GM12873 (cell line): ENCODE results near the gene SPRTN.

Experiments
- TF ChIP-seq, protein P1 (sequence below): IDR thresholded peaks from 2 replicates; pipeline ENCODE4 v1.5.1; 2012; ENCODE audit warnings: low read depth, mild to moderate bottlenecking, moderate library complexity, low read length, control low read depth; ENCODE audit not compliant: insufficient read depth; ENCODE audit errors: missing control alignments

SPRTN gene, protein sequence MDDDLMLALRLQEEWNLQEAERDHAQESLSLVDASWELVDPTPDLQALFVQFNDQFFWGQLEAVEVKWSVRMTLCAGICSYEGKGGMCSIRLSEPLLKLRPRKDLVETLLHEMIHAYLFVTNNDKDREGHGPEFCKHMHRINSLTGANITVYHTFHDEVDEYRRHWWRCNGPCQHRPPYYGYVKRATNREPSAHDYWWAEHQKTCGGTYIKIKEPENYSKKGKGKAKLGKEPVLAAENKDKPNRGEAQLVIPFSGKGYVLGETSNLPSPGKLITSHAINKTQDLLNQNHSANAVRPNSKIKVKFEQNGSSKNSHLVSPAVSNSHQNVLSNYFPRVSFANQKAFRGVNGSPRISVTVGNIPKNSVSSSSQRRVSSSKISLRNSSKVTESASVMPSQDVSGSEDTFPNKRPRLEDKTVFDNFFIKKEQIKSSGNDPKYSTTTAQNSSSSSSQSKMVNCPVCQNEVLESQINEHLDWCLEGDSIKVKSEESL

GRCh38 chr1:231338270-231339128 is at the start of gene SPRTN:
Gene SPRTN (plus strand): TSS chr1:231338293. CDS start chr1:231338384, 91 bp downstream.
- TF ChIP-seq, protein P1, sequence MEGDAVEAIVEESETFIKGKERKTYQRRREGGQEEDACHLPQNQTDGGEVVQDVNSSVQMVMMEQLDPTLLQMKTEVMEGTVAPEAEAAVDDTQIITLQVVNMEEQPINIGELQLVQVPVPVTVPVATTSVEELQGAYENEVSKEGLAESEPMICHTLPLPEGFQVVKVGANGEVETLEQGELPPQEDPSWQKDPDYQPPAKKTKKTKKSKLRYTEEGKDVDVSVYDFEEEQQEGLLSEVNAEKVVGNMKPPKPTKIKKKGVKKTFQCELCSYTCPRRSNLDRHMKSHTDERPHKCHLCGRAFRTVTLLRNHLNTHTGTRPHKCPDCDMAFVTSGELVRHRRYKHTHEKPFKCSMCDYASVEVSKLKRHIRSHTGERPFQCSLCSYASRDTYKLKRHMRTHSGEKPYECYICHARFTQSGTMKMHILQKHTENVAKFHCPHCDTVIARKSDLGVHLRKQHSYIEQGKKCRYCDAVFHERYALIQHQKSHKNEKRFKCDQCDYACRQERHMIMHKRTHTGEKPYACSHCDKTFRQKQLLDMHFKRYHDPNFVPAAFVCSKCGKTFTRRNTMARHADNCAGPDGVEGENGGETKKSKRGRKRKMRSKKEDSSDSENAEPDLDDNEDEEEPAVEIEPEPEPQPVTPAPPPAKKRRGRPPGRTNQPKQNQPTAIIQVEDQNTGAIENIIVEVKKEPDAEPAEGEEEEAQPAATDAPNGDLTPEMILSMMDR: no peak

DNA sequence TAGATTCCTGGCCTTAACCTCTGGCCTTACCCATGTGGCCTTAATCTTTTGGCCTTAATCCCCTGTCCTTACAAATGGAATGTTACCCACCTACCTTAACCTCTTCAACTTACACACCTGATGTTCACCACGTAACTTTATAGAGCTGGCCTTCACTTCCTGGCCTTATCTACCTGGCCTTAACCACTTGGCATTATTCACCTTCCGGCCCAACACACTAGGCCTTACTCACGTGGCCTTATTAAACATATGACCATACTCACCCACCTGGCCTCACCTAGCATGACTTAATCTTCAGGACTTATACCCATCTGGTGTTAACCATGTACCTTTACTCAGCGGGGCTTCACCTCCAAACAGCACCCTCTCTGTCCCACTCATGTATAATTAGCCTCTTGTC is 42.2 kb upstream of the SPRTN start:
- TF ChIP-seq, protein P1: no peak

DNA sequence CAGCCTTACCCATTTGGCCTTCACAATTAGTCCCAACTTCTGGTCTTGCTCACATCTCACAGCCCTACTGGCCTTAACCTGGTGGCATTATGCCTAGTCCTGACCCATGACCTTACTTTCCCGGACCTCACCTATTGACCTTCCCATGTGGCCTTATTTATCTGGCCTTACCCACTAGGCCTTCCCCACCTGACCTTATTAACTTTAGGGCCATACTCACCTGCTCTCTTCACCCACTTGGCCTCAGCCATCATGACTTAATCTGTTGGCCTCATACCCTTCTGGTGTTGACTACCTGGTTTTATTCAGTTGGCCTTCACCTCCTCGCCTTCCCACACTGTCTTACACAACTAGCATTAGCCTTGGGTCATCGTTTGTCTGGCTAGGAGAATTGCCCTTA is 36.1 kb upstream of the SPRTN start:
- TF ChIP-seq, protein P1: no peak

GRCh38 chr1:231310391-231310934 is 27.6 kb upstream of the SPRTN start:
- TF ChIP-seq, protein P1: no peak

- TF ChIP-seq, protein P1: no peak
These were observed 26.2 kb upstream of the SPRTN start for GRCh38 chr1:231311720-231312431.

GRCh38 chr1:231312432-231312788 is 25.7 kb upstream of the SPRTN start:
- TF ChIP-seq, protein P1: no peak

- TF ChIP-seq, protein P1: no peak
These were observed 24.4 kb upstream of the SPRTN start for GRCh38 chr1:231313661-231314060.
